Measurements from ENCODE around the gene CEP250.
"Not testable (repeated sequence)": the region's sequence is repeated elsewhere in the genome, so short reads cannot be mapped to it uniquely, and the experiment has no call there.

CEP250 gene

GRCh38 chr20:35497780-35498189, 42.4 kb downstream of the CEP250 start:
- DNase-seq (ENCODE audit: low spot score), result no peak

GRCh38 chr20:35499271-35499670, 43.9 kb downstream of the CEP250 start:
- no peak for DNase-seq (ENCODE audit: low spot score)

DNA sequence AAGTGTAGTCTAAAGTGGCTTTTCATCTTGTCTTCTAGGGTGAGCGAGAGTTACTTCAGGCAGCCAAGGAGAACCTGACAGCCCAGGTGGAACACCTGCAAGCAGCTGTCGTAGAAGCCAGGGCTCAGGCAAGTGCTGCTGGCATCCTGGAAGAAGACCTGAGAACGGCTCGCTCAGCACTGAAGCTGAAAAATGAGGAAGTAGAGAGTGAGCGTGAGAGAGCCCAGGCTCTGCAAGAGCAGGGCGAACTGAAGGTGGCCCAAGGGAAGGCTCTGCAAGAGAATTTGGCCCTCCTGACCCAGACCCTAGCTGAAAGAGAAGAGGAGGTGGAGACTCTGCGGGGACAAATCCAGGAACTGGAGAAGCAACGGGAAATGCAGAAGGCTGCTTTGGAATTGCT, 47.0 kb downstream of the CEP250 start:
- no peak for DNase-seq (ENCODE audit: low spot score)

- no peak for DNase-seq (ENCODE audit: low spot score)
Measured at GRCh38 chr20:35503281-35503680, 47.9 kb downstream of the CEP250 start.

DNA sequence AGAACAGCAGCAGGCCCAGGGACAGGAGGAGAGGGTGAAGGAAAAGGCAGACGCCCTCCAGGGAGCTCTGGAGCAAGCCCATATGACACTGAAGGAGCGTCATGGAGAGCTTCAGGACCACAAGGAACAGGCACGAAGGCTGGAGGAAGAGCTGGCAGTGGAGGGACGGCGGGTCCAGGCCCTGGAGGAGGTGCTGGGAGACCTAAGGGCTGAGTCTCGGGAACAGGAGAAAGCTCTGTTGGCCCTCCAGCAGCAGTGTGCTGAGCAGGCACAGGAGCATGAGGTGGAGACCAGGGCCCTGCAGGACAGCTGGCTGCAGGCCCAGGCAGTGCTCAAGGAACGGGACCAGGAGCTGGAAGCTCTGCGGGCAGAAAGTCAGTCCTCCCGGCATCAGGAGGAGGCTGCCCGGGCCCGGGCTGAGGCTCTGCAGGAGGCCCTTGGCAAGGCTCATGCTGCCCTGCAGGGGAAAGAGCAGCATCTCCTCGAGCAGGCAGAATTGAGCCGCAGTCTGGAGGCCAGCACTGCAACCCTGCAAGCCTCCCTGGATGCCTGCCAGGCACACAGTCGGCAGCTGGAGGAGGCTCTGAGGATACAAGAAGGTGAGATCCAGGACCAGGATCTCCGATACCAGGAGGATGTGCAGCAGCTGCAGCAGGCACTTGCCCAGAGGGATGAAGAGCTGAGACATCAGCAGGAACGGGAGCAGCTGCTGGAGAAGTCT, 48.6 kb downstream of the CEP250 start:
- DNase-seq (ENCODE audit: low spot score), result no peak

DNA sequence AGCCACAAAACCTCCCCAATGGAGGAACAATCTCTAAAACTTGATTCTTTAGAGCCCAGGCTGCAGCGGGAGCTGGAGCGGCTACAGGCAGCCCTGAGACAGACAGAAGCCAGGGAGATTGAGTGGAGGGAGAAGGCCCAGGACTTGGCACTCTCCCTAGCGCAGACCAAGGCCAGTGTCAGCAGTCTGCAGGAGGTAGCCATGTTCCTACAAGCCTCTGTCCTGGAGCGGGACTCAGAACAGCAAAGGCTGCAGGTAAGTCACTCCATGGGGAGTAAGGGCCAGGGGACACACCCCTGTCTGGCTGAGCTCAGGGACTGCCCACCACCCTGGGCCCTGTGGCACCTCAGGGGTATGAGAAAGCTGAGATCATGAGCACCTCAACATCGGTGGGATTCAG, 49.4 kb downstream of the CEP250 start:
- no peak for DNase-seq (ENCODE audit: low spot score)

- DNase-seq (ENCODE audit: low spot score), result peak; percentile 27
Measured at GRCh38 chr20:35506179-35506578, 50.8 kb downstream of the CEP250 start.

- DNase-seq (ENCODE audit: low spot score), result peak; percentile 47
Measured at GRCh38 chr20:35506872-35507638, 51.7 kb downstream of the CEP250 start.

- DNase-seq (ENCODE audit: low spot score), result no peak
Measured at GRCh38 chr20:35508493-35509218, 53.3 kb downstream of the CEP250 start.

GRCh38 chr20:35510951-35511735, 55.7 kb downstream of the CEP250 start:
- no peak for DNase-seq (ENCODE audit: low spot score)

GRCh38 chr20:35511814-35512420, 56.5 kb downstream of the CEP250 start:
- peak; percentile 39 for DNase-seq (ENCODE audit: low spot score)

- DNase-seq (ENCODE audit: low spot score), result no peak
Measured at GRCh38 chr20:35514371-35514932, 59.1 kb downstream of the CEP250 start.

DNA sequence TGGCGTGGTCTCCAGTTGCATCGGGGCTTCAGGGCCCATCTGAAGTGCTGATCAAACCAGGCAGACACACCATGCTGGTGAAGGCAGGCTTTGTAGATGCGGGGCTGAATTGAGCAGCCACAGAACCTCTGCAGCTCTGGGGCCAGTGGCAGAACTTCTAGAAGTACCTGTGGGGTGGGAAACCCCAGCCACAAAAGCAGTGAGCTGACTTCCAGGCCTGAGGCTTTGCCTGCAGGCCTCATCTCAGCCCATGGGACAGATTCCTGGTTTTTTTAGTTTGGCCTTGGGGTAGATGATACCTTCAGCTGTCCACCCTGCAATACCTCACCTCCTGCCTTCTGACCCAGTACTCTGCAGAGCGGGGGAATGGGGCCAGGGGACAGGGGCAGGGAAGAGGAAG, 59.9 kb downstream of the CEP250 start:
- no peak for DNase-seq (ENCODE audit: low spot score)

DNA sequence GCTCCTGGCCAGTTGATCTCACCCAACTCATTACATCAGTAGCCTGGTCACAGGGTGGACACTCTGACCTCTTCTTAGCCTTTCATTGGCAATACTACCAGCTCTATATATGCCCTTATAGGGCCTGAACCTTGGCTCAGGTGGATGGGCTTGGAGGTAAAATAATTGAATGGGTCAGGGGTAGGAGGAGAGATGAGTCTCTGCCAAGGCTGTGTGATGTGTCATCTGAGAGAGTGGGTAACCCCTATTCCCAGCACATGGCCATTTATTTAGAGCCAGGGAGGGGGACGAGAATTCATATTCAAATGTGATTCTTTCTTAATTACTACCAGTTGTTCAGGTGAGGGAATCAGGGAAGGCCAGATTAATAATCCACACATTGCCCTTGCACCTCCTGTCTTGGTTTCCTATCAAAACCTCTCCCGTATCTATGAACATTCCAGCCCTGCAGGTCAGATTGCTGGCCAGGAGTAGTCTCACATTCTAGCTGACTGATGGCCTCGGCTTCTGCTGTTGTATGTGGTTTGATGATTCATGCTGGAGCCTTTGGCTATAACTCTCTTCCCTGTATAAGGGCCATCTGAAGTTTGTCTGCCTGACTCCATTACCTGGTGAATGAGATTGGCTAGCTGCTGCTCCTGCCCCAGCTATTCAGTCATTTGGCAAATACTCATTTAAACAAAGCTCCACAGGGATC, 60.7 kb downstream of the CEP250 start:
- peak; percentile 95 for DNase-seq (ENCODE audit: low spot score)

DNA sequence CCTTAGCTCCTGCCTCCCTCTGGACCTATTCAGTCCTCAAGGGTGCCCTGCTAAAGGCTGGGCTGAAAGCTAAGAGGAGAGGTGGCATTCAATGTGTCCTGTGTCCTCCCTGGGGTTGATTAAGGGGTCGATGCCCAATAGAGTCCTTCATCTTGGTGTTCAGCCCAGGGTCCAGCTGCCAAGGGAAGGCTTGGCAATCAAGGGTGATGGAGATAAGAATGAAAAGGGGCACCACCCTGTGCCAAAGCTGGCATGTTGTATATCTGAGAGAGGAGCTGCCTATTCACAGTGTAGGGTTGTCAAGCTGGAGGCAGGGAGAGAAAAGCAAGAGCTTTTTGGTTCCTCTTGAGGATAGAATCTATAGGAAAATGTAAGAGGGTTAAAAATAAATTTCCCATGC, 61.7 kb downstream of the CEP250 start:
- DNase-seq (ENCODE audit: low spot score), result no peak

DNA sequence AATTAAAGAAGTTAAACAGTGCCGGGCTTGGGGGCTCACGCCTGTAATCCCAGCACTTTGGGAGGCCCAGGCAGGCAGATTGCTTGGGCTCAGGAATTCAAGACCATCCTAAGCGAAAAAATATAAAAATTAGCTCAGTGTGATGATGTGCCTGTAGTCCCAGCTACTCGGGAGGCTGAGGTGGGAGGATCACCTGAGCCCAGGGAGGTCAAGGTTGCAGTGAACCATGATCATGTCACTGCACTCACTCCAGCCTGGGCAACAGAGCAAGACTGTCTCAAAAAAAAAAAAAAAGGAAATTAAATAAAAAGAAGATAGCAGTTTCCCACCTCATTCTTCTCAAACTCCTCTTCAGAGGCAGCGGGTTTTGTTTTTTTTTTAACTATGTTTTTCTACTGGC, 62.4 kb downstream of the CEP250 start:
- not testable (repeated sequence) for DNase-seq (ENCODE audit: low spot score)

- no peak for DNase-seq (ENCODE audit: low spot score)
Measured at GRCh38 chr20:35518955-35519354, 63.6 kb downstream of the CEP250 start.

- DNase-seq (ENCODE audit: low spot score), result no peak
Measured at GRCh38 chr20:35523298-35523888, 68.0 kb downstream of the CEP250 start.

DNA sequence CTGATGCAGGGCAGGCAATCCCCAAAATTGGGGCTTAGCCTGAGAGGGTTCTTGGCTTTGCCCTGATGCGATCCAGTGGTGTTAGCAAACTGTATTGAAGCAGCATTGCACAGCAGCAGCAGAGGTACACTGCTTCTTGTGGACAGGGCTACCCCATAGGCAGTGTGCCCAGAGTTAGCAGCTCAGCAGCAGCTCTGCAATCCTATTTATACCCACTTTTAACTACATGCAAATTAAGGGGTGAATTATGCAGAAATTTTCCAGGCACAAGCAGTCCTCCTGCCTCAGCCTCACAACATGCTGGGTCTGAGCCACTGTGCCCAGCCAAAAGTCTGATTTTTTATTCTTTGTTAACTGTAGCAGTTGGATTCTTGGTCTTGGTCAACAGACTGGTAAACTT, 70.2 kb downstream of the CEP250 start:
- DNase-seq (ENCODE audit: low spot score), result no peak

GRCh38 chr20:35527122-35527769, 71.8 kb downstream of the CEP250 start:
- DNase-seq (ENCODE audit: low spot score), result no peak
